OCI-LY1 (cell line): Measurements from ENCODE around the gene C19orf67.

ENCODE experiments used
- CTCF ChIP-seq: fragments of 200-600 bp; sonication (generic), shearing (Covaris generic); IDR thresholded peaks from 2 replicates; pipeline ENCODE4 v1.5.1; 2017; ENCODE audit warnings: mild to moderate bottlenecking, antibody characterized with exemption, low read length, moderate library complexity, mixed read lengths
- EZH2 ChIP-seq: fragments of 200-600 bp; sonication (generic), shearing (Covaris generic); IDR thresholded peaks from 2 replicates; pipeline ENCODE4 v1.8.0; 2017; ENCODE audit warnings: borderline replicate concordance, mixed run types, mild to moderate bottlenecking, antibody characterized with exemption, low read length, moderate library complexity, mixed read lengths

- TF ChIP-seq CTCF (no peak), EZH2 (no peak)
These were observed 17.7 kb upstream of the C19orf67 start for GRCh38 chr19:14103310-14103709.
